ENCODE results near the gene TMEM253. TPM values are rescaled to one million over a fixed set of nuclear protein-coding genes. Genes with fewer than 3 reads are reported as not detected.

Gene TMEM253
- total RNA-seq, 1 donor from 2014 or later: 1.4 TPM

DNA sequence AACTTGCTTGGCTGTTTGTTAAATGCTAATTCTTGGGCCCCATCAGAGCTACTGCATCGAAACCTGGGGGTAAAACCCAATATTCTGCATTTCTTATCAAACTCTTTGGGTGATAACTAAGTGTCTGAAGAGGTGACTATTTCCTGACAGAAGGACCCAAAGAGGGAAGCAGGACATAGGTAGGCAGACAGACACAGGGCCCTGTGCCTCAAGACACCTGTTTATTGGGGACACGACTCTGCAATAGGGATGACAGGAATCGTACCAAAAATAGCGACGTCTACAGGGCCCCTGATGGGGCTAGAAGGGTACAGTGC lies 11.0 kb upstream of the TMEM253 start:
- H3K4me3 Mint-ChIP-seq (ENCODE audit: unreplicated experiment): no peak overlapping the region
- peaks cover 25% of the 10 kb centered on the region for H3K36me3 ChIP-seq (ENCODE audit: insufficient read depth, low read length)

DNA sequence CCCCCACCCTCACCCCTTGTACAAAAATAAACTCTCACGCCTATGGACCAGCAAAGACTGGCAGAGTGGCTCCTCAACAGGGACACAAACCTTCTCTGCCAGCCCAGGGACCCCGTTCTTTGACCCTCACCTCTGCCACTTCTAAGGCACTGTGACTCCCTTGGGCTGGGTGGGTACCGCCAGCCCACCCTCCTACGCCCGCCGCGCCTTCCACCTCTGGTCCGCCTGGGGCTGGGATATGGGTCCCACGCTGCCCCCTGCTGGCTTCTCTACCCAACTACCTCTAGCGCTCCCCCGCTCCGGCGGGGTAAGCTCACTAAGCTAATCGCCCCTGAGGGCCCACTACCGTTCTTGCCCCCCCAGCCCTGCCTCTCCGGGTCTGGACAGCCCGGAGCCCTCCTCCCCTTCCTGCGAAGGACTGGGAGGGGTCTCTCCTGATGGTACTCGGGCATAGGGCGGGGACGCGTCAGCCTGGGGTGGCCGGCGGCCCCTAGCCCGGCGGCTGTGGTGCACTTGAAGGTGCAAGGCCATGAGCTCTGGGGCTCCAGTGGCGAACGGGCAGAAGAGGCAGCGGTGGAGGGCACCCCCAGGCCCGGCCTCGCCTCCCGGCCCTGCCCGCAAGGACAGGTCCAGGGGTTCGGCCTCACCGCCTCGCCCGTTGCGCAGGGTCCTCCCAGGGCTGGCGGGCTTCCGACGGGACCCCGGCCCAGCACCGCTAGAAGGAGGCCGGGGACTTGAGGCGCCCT lies 10.5 kb upstream of the TMEM253 start:
- peaks cover 24% of the 10 kb centered on the region for H3K4me1 ChIP-seq (ENCODE audit: insufficient read depth, low read length)
- Mint-ChIP-seq H3K9me3 (ENCODE audit: unreplicated experiment) (no peaks in the 10 kb centered on the region), H3K27me3 (ENCODE audit: low read depth, unreplicated experiment) (no peaks in the 10 kb centered on the region), H3K36me3 (ENCODE audit: low read depth, unreplicated experiment) (peaks cover 21% of the 10 kb centered on the region), H3K4me1 (ENCODE audit: low read depth, unreplicated experiment) (peaks cover 42% of the 10 kb centered on the region), H3K4me3 (ENCODE audit: unreplicated experiment) (no peak overlapping the region), H3K27ac (ENCODE audit: unreplicated experiment) (no peak overlapping the region)
- H2AFZ ChIP-seq (ENCODE audit: low read depth, low read length): no peak overlapping the region
- FAIRE-seq (no peak), DNase-seq (ENCODE audit: low read depth) (no peak)
- H3K9me3 ChIP-seq (ENCODE audit: insufficient read depth, low read depth, low read length): no peaks in the 10 kb centered on the region
- TF ChIP-seq EZH2 (IDR thresholded peaks at IDR 0.05; ENCODE audit: insufficient read depth, low read length): no peak
- TF ChIP-seq, protein P1, sequence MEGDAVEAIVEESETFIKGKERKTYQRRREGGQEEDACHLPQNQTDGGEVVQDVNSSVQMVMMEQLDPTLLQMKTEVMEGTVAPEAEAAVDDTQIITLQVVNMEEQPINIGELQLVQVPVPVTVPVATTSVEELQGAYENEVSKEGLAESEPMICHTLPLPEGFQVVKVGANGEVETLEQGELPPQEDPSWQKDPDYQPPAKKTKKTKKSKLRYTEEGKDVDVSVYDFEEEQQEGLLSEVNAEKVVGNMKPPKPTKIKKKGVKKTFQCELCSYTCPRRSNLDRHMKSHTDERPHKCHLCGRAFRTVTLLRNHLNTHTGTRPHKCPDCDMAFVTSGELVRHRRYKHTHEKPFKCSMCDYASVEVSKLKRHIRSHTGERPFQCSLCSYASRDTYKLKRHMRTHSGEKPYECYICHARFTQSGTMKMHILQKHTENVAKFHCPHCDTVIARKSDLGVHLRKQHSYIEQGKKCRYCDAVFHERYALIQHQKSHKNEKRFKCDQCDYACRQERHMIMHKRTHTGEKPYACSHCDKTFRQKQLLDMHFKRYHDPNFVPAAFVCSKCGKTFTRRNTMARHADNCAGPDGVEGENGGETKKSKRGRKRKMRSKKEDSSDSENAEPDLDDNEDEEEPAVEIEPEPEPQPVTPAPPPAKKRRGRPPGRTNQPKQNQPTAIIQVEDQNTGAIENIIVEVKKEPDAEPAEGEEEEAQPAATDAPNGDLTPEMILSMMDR (IDR thresholded peaks at IDR 0.05; ENCODE audit: insufficient read depth, low read depth, low read length): peak; percentile 9
- no peaks in the 10 kb centered on the region for H3K79me2 ChIP-seq (ENCODE audit: insufficient read depth, low read length)
- peaks cover 23% of the 10 kb centered on the region for H3K36me3 ChIP-seq (ENCODE audit: insufficient read depth, low read length)
- H3K9ac ChIP-seq (ENCODE audit: low read length): no peak overlapping the region
- no peak overlapping the region for H3K27ac ChIP-seq (ENCODE audit: low read depth, low read length)
- H3K4me3 ChIP-seq (ENCODE audit: insufficient read depth, low read depth, low read length): no peak overlapping the region
- H3K4me2 ChIP-seq (ENCODE audit: low read length): no peak overlapping the region
- peaks cover 54% of the 10 kb centered on the region for H4K20me1 ChIP-seq (ENCODE audit: insufficient read depth, low read length)
- H3K27me3 ChIP-seq (ENCODE audit: insufficient read depth, low read length): no peaks in the 10 kb centered on the region

More for the DNA sequence above, 11.0 kb upstream of the TMEM253 start:
- TF ChIP-seq EZH2 (IDR thresholded peaks at IDR 0.05; ENCODE audit: insufficient read depth, low read length): no peak
- TF ChIP-seq, protein P1 (IDR thresholded peaks at IDR 0.05; ENCODE audit: insufficient read depth, low read depth, low read length): no peak
- FAIRE-seq: no peak
- H3K4me1 Mint-ChIP-seq (ENCODE audit: low read depth, unreplicated experiment): peaks cover 40% of the 10 kb centered on the region
- Histone ChIP-seq H3K4me1 (ENCODE audit: insufficient read depth, low read length) (peaks cover 28% of the 10 kb centered on the region), H3K4me3 (ENCODE audit: insufficient read depth, low read depth, low read length) (no peak overlapping the region), H3K9ac (ENCODE audit: low read length) (no peak overlapping the region), H3K9me3 (ENCODE audit: insufficient read depth, low read depth, low read length) (no peaks in the 10 kb centered on the region), H4K20me1 (ENCODE audit: insufficient read depth, low read length) (peaks cover 51% of the 10 kb centered on the region), H3K79me2 (ENCODE audit: insufficient read depth, low read length) (no peaks in the 10 kb centered on the region), H2AFZ (ENCODE audit: low read depth, low read length) (no peak overlapping the region), H3K27me3 (ENCODE audit: insufficient read depth, low read length) (no peaks in the 10 kb centered on the region), H3K4me2 (ENCODE audit: low read length) (no peak overlapping the region), H3K27ac (ENCODE audit: low read depth, low read length) (no peak overlapping the region)
- DNase-seq (ENCODE audit: low read depth): no peak
- H3K27ac Mint-ChIP-seq (ENCODE audit: unreplicated experiment): no peak overlapping the region
- H3K36me3 Mint-ChIP-seq (ENCODE audit: low read depth, unreplicated experiment): peaks cover 22% of the 10 kb centered on the region
- no peaks in the 10 kb centered on the region for H3K27me3 Mint-ChIP-seq (ENCODE audit: low read depth, unreplicated experiment)
- H3K9me3 Mint-ChIP-seq (ENCODE audit: unreplicated experiment): no peaks in the 10 kb centered on the region

Measured in astrocyte (in vitro differentiated cells and primary cell).